K562 (cell line): ENCODE results near the gene CPT1A. TPM values are rescaled to one million over a fixed set of nuclear protein-coding genes. Genes with fewer than 3 reads are reported as not detected.

ENCODE experiments used
- ATAC-seq: fragments of 200-7000 bp; cut with Tn5 transposase; 3 replicates; pipeline ENCODE4 v1.9.1; 2020; ENCODE audit warnings: moderate library complexity
- BruUV-seq: library from RNA; stranded (reverse); fragments of 400-500 nt; replicated peaks from 2 replicates; lab custom pipeline; 2021; lab: Mats Ljungman, UMichigan
- CTCF ChIA-PET: fragments of 300-600 bp; formaldehyde crosslinking; extraction: SDS; loops from one replicate; lab custom pipeline; 2021; ENCODE audit warnings: low intra/inter-chr PET ratio; lab: Yijun Ruan, JAX
- POLR2A ChIA-PET: fragments of 300-600, 350-650 bp; sonication (Branson Sonifier 250); formaldehyde crosslinking; extraction: SDS; loops from one replicate; lab custom pipeline; 2021; ENCODE audit warnings: antibody characterized with exemption, inconsistent platforms; lab: Yijun Ruan, JAX
- DNase-seq, 4 experiments: peaks; one replicate each; pipeline versions ENCODE4 v3.0.0 to v3.0.0-alpha.2; 2011 to 2018; ENCODE audit warnings: low spot score in 3 of 4, mixed read lengths in 3 of 4; ENCODE audit errors: extremely low read depth in 1 of 4
- FAIRE-seq: peaks from 2 replicates; lab custom pipeline; 2011; peaks lifted over from hg19 to GRCh38; lab: Jason Lieb, UNC
- H2AFZ ChIP-seq: 2 replicates; pipeline ENCODE4 v1.6.0; 2011; ENCODE audit warnings: low read depth, low read length, control low read depth, inconsistent platforms
- H3K27ac ChIP-seq: fragments of 200-600 bp; 3 replicates; pipeline ENCODE4 v1.8.0; 2011; ENCODE audit warnings: low read depth, mild to moderate bottlenecking, control low read depth, inconsistent platforms, low read length, moderate library complexity, mixed read lengths; ENCODE audit errors: extremely low read depth
- H3K27me3 ChIP-seq, 2 experiments: fragments of 300-600 bp in 1 of 2; 2 replicates in 1 of 2; 3 replicates in 1 of 2; pipeline versions ENCODE4 v1.6.0 to v1.8.0; 2011; ENCODE audit warnings: inconsistent platforms in 2 of 2, low read length in 2 of 2, mild to moderate bottlenecking in 1 of 2, mixed read lengths in 1 of 2, moderate library complexity in 1 of 2; ENCODE audit not compliant: control insufficient read depth in 2 of 2, insufficient read depth in 2 of 2
- H3K36me3 ChIP-seq: fragments of 300-600 bp; 3 replicates; pipeline ENCODE4 v1.8.0; 2011; ENCODE audit warnings: mild to moderate bottlenecking, low read length, inconsistent platforms; ENCODE audit not compliant: control insufficient read depth, insufficient read depth
- H3K4me1 ChIP-seq, 2 experiments: fragments of 200-600 bp in 1 of 2; replicated peaks in 1 of 2; 2 replicates in 1 of 2; 3 replicates in 1 of 2; pipeline versions ENCODE4 v1.5.1 to v1.8.0; 2011; ENCODE audit warnings: inconsistent platforms in 2 of 2, low read length in 2 of 2, mild to moderate bottlenecking in 1 of 2, mixed read lengths in 1 of 2, moderate library complexity in 1 of 2; ENCODE audit not compliant: control insufficient read depth in 2 of 2, insufficient read depth in 2 of 2
- H3K4me2 ChIP-seq: 2 replicates; pipeline ENCODE4 v1.6.1; 2011; ENCODE audit warnings: low read length, control low read depth, inconsistent platforms, mixed read lengths; ENCODE audit not compliant: insufficient read depth
- H3K4me3 ChIP-seq: fragments of 200-600 bp; sonication (generic), shearing (Covaris generic); 2 replicates; pipeline ENCODE4 v1.5.1; 2016; ENCODE audit warnings: control low read depth, inconsistent platforms
- H3K79me2 ChIP-seq: fragments of 200-600 bp; 3 replicates; pipeline ENCODE4 v1.8.0; 2011; ENCODE audit warnings: low read length, inconsistent platforms; ENCODE audit not compliant: control insufficient read depth, insufficient read depth
- H3K9ac ChIP-seq, 2 experiments: 2 replicates each; pipeline versions ENCODE4 v1.6.0 to v1.6.1; 2011; ENCODE audit warnings: low read depth in 2 of 2, low read length in 2 of 2, control low read depth in 1 of 2, inconsistent platforms in 1 of 2, mild to moderate bottlenecking in 1 of 2, mixed read lengths in 1 of 2; ENCODE audit not compliant: insufficient read depth in 1 of 2
- H3K9me1 ChIP-seq: one replicate; pipeline ENCODE4 v1.6.0; 2011; ENCODE audit warnings: inconsistent platforms, mild to moderate bottlenecking, low read length, moderate library complexity; ENCODE audit not compliant: control insufficient read depth, insufficient read depth
- H3K9me3 ChIP-seq: replicated peaks from 2 replicates; pipeline ENCODE4 v1.5.1; 2011; ENCODE audit warnings: low read depth, low read length, inconsistent platforms; ENCODE audit not compliant: control insufficient read depth, insufficient read depth
- H4K20me1 ChIP-seq: replicated peaks from 2 replicates; pipeline ENCODE4 v1.6.1; 2011; ENCODE audit warnings: low read length, inconsistent platforms, mixed read lengths; ENCODE audit not compliant: control insufficient read depth, insufficient read depth
- ARHGAP35 ChIP-seq: fragments of 450-650 bp; IDR thresholded peaks from 2 replicates; pipeline ENCODE4 v1.6.1; 2018; ENCODE audit not compliant: partially characterized antibody
- BCOR ChIP-seq: fragments of 450-650 bp; IDR thresholded peaks from 2 replicates; pipeline ENCODE4 v1.6.1; 2016
- HDGF ChIP-seq: fragments of 450-650 bp; IDR thresholded peaks from 2 replicates; pipeline ENCODE4 v1.6.1; 2016
- HSF4 ChIP-seq: fragments of 250-450 bp; sonication (Bioruptor Pico); IDR thresholded peaks from 2 replicates; pipeline ENCODE4 v2.1.2; 2022; ENCODE audit warnings: mild to moderate bottlenecking, moderate library complexity, borderline replicate concordance
- NCOA6 ChIP-seq: fragments of 450-650 bp; IDR thresholded peaks from 2 replicates; pipeline ENCODE4 v1.6.1; 2017; ENCODE audit warnings: mild to moderate bottlenecking
- NR4A1 ChIP-seq, 2 experiments: fragments of 250-450 bp in 1 of 2; fragments of 450-650 bp in 1 of 2; sonication (Bioruptor Pico) in 1 of 2; IDR thresholded peaks; 2 replicates each; pipeline versions ENCODE4 v1.4.0 to v1.6.1; 2016 to 2020; ENCODE audit warnings: mild to moderate bottlenecking in 2 of 2, missing compliant biosample characterization in 1 of 2, missing genetic modification characterization in 1 of 2, moderate library complexity in 1 of 2
- PHB2 ChIP-seq: fragments of 450-650 bp; IDR thresholded peaks from 2 replicates; pipeline ENCODE4 v1.6.1; 2017; ENCODE audit warnings: low read depth
- POLR2A ChIP-seq: fragments of 450-650 bp; conservative IDR thresholded peaks from 2 replicates; pipeline ENCODE4 v1.6.1; 2016
- ZKSCAN8 ChIP-seq: fragments of 200-800 bp; sonication (Bioruptor generic); IDR thresholded peaks from 2 replicates; pipeline ENCODE4 v1.6.1; 2016; ENCODE audit warnings: missing genetic modification characterization, missing compliant biosample characterization
- WGBS: fragments of 100-300 bp; shearing (Covaris generic); methylation state at CpG from one replicate; pipeline ENCODE4 v1.1.6; 2016; ENCODE audit warnings: low coverage, mixed read lengths; ENCODE audit not compliant: insufficient coverage; ENCODE audit errors: missing lambda C conversion rate; 5-methylcytosine and 5-hydroxymethylcytosine counted together
- in situ Hi-C: fragments of 300-500 bp; cut with MboI; formaldehyde crosslinking; loops from 4 replicates; pipeline ENCODE4 v1.15.0; 2018; ENCODE audit warnings: inconsistent platforms, mixed read lengths
- intact Hi-C: fragments of 100-400 bp; cut with micrococcal nuclease; formaldehyde crosslinking; loops from 2 replicates; pipeline ENCODE4 v1.14.2; 2022
- polyA plus RNA-seq, 8 experiments: library from polyadenylated mRNA; depleted of rRNA in 4 of 8; stranded (reverse) in 5 of 8; unstranded in 3 of 8; fragments of >200 nt; fragmentation: Nextera tagmentation in 2 of 8; fragmentation: Illumina TruSeq in 1 of 8; extraction: Ambion mirVana in 2 of 8; extraction: Trizol in 1 of 8; gene quantifications; 2 replicates each; pipeline versions ENCODE4 v1.2.1 to v1.2.3, GENCODE V29; 2011 to 2014; ENCODE audit warnings: inconsistent platforms in 1 of 8, missing spikeins in 1 of 8
- total RNA-seq, 7 experiments: library from RNA; depleted of rRNA in 6 of 7; stranded (reverse); fragments of >200 nt in 6 of 7; fragmentation: Illumina TruSeq in 2 of 7; extraction: Trizol in 2 of 7; gene quantifications; 2 replicates each; pipeline versions ENCODE4 v1.2.1 to v1.2.3, GENCODE V29; 2011 to 2021; ENCODE audit warnings: low replicate concordance in 1 of 7
- TF ChIP-seq, protein P1 (sequence below), 3 experiments: fragments of 200-800 bp in 1 of 3; sonication (Bioruptor generic) in 1 of 3; sonication (generic) in 1 of 3; formaldehyde crosslinking in 1 of 3; IDR thresholded peaks; 2 replicates each; pipeline versions ENCODE4 v1.6.1 to v1.8.0; 2016 to 2022; ENCODE audit warnings: mild to moderate bottlenecking in 2 of 3, missing compliant biosample characterization in 2 of 3, missing genetic modification characterization in 2 of 3, missing genetic modification reagents in 1 of 3
- TF ChIP-seq, protein P2 (sequence below): fragments of 150-350 bp; IDR thresholded peaks from 2 replicates; pipeline ENCODE4 v1.6.1; 2014; ENCODE audit warnings: low read depth, mild to moderate bottlenecking, low read length, borderline replicate concordance

Gene CPT1A
- total and polyA plus RNA-seq, 9 of the 15 experiments (the other 6 are each of a cell fraction or from before 2014, with no cell fraction given) = 2.6 to 29.1 (median 12.3) TPM

DNA sequence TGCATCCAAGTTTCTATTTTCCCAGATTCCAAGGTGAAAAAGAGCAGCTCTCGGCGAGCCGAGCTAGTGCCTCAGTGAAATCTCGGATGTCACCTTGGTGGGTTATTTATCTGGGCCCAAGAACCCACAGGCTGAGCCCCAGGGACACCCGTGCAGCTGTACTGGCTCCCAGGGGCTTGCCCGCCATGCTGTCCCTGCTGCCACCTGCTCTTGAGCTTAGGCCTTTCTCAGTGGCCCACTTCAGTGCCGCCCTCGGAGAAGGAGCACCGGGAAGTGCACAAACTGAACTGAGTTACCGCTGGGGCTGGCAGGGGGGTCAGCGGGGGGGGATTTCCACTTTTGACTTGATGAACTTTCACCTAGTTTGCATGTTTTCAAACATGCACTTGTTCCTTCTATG is 27.9 kb downstream of the CPT1A start:
- CTCF ChIA-PET = no interaction called here
- H3K4me3 ChIP-seq = no peak overlapping the region
- H4K20me1 ChIP-seq = no peaks in the 10 kb centered on the region
- TF ChIP-seq POLR2A = no peak
- TF ChIP-seq NR4A1 (CRISPR knock-in tag; IDR thresholded peaks at IDR 0.05) = no peak
- no peak for TF ChIP-seq NR4A1 (tag; IDR thresholded peaks at IDR 0.05)
- no peak for TF ChIP-seq PHB2
- TF ChIP-seq ARHGAP35 = no peak
- TF ChIP-seq, all 486 proteins: peak for 0
- no peaks in the 10 kb centered on the region for H3K27me3 ChIP-seq
- H3K79me2 ChIP-seq = no peaks in the 10 kb centered on the region
- in situ Hi-C loops (no loop called here), intact Hi-C loops (no loop called here)
- POLR2A ChIA-PET = interaction anchor here (0.6 kb wide), 1 partner anchor 817 kb away, joined by 3 read pairs; no protein-coding TSS in a partner anchor
- BruUV-seq = no TSS peak
- H3K4me1 ChIP-seq = no peaks in the 10 kb centered on the region; a peak in 2 of 5 replicates
- FAIRE-seq (no peak), ATAC-seq (no peak), DNase-seq (no peak)
- H3K9me1 ChIP-seq = no peaks in the 10 kb centered on the region
- WGBS = 87% methylated on average over 6 of the region's 11 CpGs
- H3K9me3 ChIP-seq = no peaks in the 10 kb centered on the region
- no peak overlapping the region for H2AFZ ChIP-seq
- H3K9ac ChIP-seq = no peak overlapping the region
- no peak overlapping the region for H3K27ac ChIP-seq
- peaks cover 7% of the 10 kb centered on the region; the same call in 1 of the 3 replicates for H3K36me3 ChIP-seq
- no peak overlapping the region for H3K4me2 ChIP-seq

DNA sequence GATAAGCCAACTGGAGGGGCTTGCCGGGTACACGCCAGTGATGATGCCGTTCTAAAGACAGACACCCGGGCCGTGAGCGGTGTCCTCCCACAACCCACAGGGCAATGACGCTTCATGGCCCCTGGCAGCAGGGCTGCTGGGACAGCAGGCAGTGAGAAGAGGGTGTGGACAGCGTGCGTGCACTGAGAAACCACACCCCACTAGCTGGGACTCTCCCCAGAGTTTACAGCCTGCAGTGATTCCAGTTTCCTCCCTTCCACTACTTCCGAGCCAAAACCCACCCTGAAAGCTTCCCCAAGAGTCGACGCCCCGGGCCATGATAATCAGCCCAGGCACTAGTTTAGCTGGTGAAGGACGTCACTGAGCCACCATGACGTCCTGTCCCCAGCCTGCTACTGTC is 29.2 kb downstream of the CPT1A start:
- H3K4me3 ChIP-seq = no peak overlapping the region
- no TSS peak for BruUV-seq
- peaks cover 0 to 4% of the 10 kb centered on the region in 2 experiments; a peak in 2 of 5 replicates for H3K4me1 ChIP-seq
- H3K27me3 ChIP-seq = no peaks in the 10 kb centered on the region
- peaks cover 7% of the 10 kb centered on the region; the same call in 1 of the 3 replicates for H3K36me3 ChIP-seq
- FAIRE-seq = no peak
- 81% methylated on average over 14 of the region's 15 CpGs for WGBS
- H3K27ac ChIP-seq = no peak overlapping the region
- ChIA-PET POLR2A (no interaction called here), CTCF (no interaction called here)
- no peak for DNase-seq
- H3K9me3 ChIP-seq = no peaks in the 10 kb centered on the region
- no peak for ATAC-seq
- no peak overlapping the region for H3K9ac ChIP-seq
- intact Hi-C loops = no loop called here
- TF ChIP-seq BCOR (no peak), ZKSCAN8 (CRISPR knock-in tag) (no peak), NCOA6 (no peak), HDGF (no peak), HSF4 (CRISPR knock-in tag) (no peak)
- TF ChIP-seq, protein P1, sequence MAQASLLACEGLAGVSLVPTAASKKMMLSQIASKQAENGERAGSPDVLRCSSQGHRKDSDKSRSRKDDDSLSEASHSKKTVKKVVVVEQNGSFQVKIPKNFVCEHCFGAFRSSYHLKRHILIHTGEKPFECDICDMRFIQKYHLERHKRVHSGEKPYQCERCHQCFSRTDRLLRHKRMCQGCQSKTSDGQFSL (CRISPR knock-in tag; IDR thresholded peaks at IDR 0.05) = no peak
- TF ChIP-seq, protein P1 (tag; IDR thresholded peaks at IDR 0.05) = no peak
- TF ChIP-seq, protein P2, sequence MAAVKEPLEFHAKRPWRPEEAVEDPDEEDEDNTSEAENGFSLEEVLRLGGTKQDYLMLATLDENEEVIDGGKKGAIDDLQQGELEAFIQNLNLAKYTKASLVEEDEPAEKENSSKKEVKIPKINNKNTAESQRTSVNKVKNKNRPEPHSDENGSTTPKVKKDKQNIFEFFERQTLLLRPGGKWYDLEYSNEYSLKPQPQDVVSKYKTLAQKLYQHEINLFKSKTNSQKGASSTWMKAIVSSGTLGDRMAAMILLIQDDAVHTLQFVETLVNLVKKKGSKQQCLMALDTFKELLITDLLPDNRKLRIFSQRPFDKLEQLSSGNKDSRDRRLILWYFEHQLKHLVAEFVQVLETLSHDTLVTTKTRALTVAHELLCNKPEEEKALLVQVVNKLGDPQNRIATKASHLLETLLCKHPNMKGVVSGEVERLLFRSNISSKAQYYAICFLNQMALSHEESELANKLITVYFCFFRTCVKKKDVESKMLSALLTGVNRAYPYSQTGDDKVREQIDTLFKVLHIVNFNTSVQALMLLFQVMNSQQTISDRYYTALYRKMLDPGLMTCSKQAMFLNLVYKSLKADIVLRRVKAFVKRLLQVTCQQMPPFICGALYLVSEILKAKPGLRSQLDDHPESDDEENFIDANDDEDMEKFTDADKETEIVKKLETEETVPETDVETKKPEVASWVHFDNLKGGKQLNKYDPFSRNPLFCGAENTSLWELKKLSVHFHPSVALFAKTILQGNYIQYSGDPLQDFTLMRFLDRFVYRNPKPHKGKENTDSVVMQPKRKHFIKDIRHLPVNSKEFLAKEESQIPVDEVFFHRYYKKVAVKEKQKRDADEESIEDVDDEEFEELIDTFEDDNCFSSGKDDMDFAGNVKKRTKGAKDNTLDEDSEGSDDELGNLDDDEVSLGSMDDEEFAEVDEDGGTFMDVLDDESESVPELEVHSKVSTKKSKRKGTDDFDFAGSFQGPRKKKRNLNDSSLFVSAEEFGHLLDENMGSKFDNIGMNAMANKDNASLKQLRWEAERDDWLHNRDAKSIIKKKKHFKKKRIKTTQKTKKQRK = no peak
- no peak overlapping the region for H2AFZ ChIP-seq
- no peaks in the 10 kb centered on the region for H3K9me1 ChIP-seq
- no peaks in the 10 kb centered on the region for H4K20me1 ChIP-seq
- H3K79me2 ChIP-seq = no peaks in the 10 kb centered on the region
- in situ Hi-C loops = no loop called here
- H3K4me2 ChIP-seq = no peak overlapping the region
